Measurements from ENCODE around the gene ARMC5. TPM values are rescaled to one million over a fixed set of nuclear protein-coding genes. Genes with fewer than 3 reads are reported as not detected.

ARMC5 gene
- total RNA-seq, 1 experiment from 2014 or later = 18.6 TPM

- H3K79me2 ChIP-seq (ENCODE audit: low read depth) = peaks cover 1% of the 10 kb centered on the region; the same call in 1 of the 2 replicates
- H2AFZ ChIP-seq = no peak overlapping the region
- no TSS peak for BruUV-seq (replicated peaks)
- H3K4me3 ChIP-seq = no peak overlapping the region
- H3K9me3 ChIP-seq (ENCODE audit: insufficient read depth, low read depth) = no peaks in the 10 kb centered on the region
- no peak overlapping the region for H3K4me2 ChIP-seq
- no peaks in the 10 kb centered on the region for H3K27me3 ChIP-seq (ENCODE audit: insufficient read depth, low read depth)
- 0 out of 2 replicates have a peak, but pooled peaks cover 2% of the 10 kb centered on the region for H3K4me1 ChIP-seq (replicated peaks; ENCODE audit: insufficient read depth)
- H3F3A ChIP-seq (ENCODE audit: insufficient read depth, low read depth) = 0 out of 2 replicates have a peak, but pooled peaks cover 8% of the 10 kb centered on the region
- H3K27ac ChIP-seq = no peak overlapping the region
- intact Hi-C loops (cut with micrococcal nuclease; ENCODE audit: unreplicated experiment) = no loop called here
- ChIA-PET POLR2A (ENCODE audit: unreplicated experiment) (interaction anchor here (0.6 kb wide), 1 partner anchor 549 kb away, joined by 4 read pairs; no protein-coding TSS in a partner anchor), CTCF (no interaction called here)
- no peaks in the 10 kb centered on the region; the same call in 1 of the 2 replicates for H4K20me1 ChIP-seq (ENCODE audit: insufficient read depth)
- H3K36me3 ChIP-seq (ENCODE audit: low read depth) = no peaks in the 10 kb centered on the region
- H3K9me2 ChIP-seq (ENCODE audit: insufficient read depth) = no peaks in the 10 kb centered on the region
- DNase-seq = no peak
- TF ChIP-seq CTCF (conservative IDR thresholded peaks at IDR 0.05) (no peak), EZH2 (IDR thresholded peaks at IDR 0.05; ENCODE audit: low read depth) (no peak)
Measured at GRCh38 chr16:31466381-31466841, 7.1 kb downstream of the ARMC5 start.

- CTCF ChIA-PET = no interaction called here
- 0 out of 2 replicates have a peak, but pooled peaks cover 5% of the 10 kb centered on the region for H3K4me1 ChIP-seq (replicated peaks; ENCODE audit: insufficient read depth)
- no TSS peak for BruUV-seq (replicated peaks)
- H3K4me3 ChIP-seq = no peak overlapping the region
- no peak for TF ChIP-seq CTCF (conservative IDR thresholded peaks at IDR 0.05)
- TF ChIP-seq EZH2 (IDR thresholded peaks at IDR 0.05; ENCODE audit: low read depth) = no peak
- peaks cover 11% of the 10 kb centered on the region; the same call in 1 of the 2 replicates for H3F3A ChIP-seq (ENCODE audit: insufficient read depth, low read depth)
- H3K27ac ChIP-seq = no peak overlapping the region
- no peaks in the 10 kb centered on the region for H3K9me2 ChIP-seq (ENCODE audit: insufficient read depth)
- no peaks in the 10 kb centered on the region for H3K79me2 ChIP-seq (ENCODE audit: low read depth)
- no peak for DNase-seq
- intact Hi-C loops (cut with micrococcal nuclease; ENCODE audit: unreplicated experiment) = no loop called here
- H3K9me3 ChIP-seq (ENCODE audit: insufficient read depth, low read depth) = no peaks in the 10 kb centered on the region
- H2AFZ ChIP-seq = no peak overlapping the region
- H3K4me2 ChIP-seq = no peak overlapping the region
- POLR2A ChIA-PET (ENCODE audit: unreplicated experiment) = no interaction called here
- no peaks in the 10 kb centered on the region; the same call in 1 of the 2 replicates for H4K20me1 ChIP-seq (ENCODE audit: insufficient read depth)
- no peaks in the 10 kb centered on the region for H3K27me3 ChIP-seq (ENCODE audit: insufficient read depth, low read depth)
- H3K36me3 ChIP-seq (ENCODE audit: low read depth) = no peaks in the 10 kb centered on the region
Measured at GRCh38 chr16:31467151-31467773, 8.0 kb downstream of the ARMC5 start.

- Histone ChIP-seq H3K9me2 (ENCODE audit: insufficient read depth) (no peaks in the 10 kb centered on the region), H3K27ac (no peak overlapping the region), H4K20me1 (ENCODE audit: insufficient read depth) (no peaks in the 10 kb centered on the region; the same call in 1 of the 2 replicates), H3K4me2 (no peak overlapping the region), H3K4me3 (no peak overlapping the region), H3K79me2 (ENCODE audit: low read depth) (no peaks in the 10 kb centered on the region), H2AFZ (no peak overlapping the region), H3K9me3 (ENCODE audit: insufficient read depth, low read depth) (no peaks in the 10 kb centered on the region), H3K27me3 (ENCODE audit: insufficient read depth, low read depth) (no peaks in the 10 kb centered on the region), H3K36me3 (ENCODE audit: low read depth) (no peaks in the 10 kb centered on the region), H3K4me1 (replicated peaks; ENCODE audit: insufficient read depth) (0 out of 2 replicates have a peak, but pooled peaks cover 5% of the 10 kb centered on the region), H3F3A (ENCODE audit: insufficient read depth, low read depth) (peaks cover 16% of the 10 kb centered on the region; the same call in 1 of the 2 replicates)
- TF ChIP-seq CTCF (conservative IDR thresholded peaks at IDR 0.05) = no peak
- no peak for TF ChIP-seq EZH2 (IDR thresholded peaks at IDR 0.05; ENCODE audit: low read depth)
- ChIA-PET POLR2A (ENCODE audit: unreplicated experiment) (no interaction called here), CTCF (no interaction called here)
- no TSS peak for BruUV-seq (replicated peaks)
- intact Hi-C loops (cut with micrococcal nuclease; ENCODE audit: unreplicated experiment) = no loop called here
- DNase-seq = no peak
Measured at GRCh38 chr16:31467858-31468257, 8.6 kb downstream of the ARMC5 start.
